ENCODE data around the gene OR52E1. TPM values are rescaled to one million over a fixed set of nuclear protein-coding genes. Genes with fewer than 3 reads are reported as not detected.

Gene OR52E1
- total and polyA plus RNA-seq, 2 of the 8 experiments (the other 6 are each of a cell fraction or from before 2014, with no cell fraction given): not detected

GRCh38 chr11:5046754-5047330 is 22.5 kb upstream of the OR52E1 start:
- DNase-seq (ENCODE audit: low read depth in 1 of 2, low spot score in 2 of 2): no peak
- Histone ChIP-seq H3K79me1 (ENCODE audit: low read depth, low read length) (no peaks in the 10 kb centered on the region), H2BK5ac (ENCODE audit: low read depth, low read length) (peak overlapping the region; percentile 66), H3K27ac (ENCODE audit: low read depth, low read length) (no peak overlapping the region), H2AK5ac (ENCODE audit: low read depth, low read length) (no peak overlapping the region), H3K27me3 (replicated peaks in 1 of 4; ENCODE audit: control insufficient read depth in 3 of 4, extremely low read depth in 1 of 4, insufficient read depth in 3 of 4, low read length in 3 of 4) (no peaks in the 10 kb centered on the region), H3K4me2 (ENCODE audit: insufficient read depth in 1 of 2, low read depth in 2 of 2, low read length in 2 of 2) (no peak overlapping the region), H4K8ac (ENCODE audit: extremely low read depth, insufficient read depth, low read length) (no peak overlapping the region), H3K23ac (ENCODE audit: insufficient read length) (no peak overlapping the region), H3K23me2 (ENCODE audit: low read depth, low read length) (no peaks in the 10 kb centered on the region), H2BK15ac (ENCODE audit: low read length) (peak overlapping the region; percentile 76; the same call in 1 of the 2 replicates), H4K20me1 (replicated peaks in 1 of 2; ENCODE audit: control insufficient read depth in 1 of 2, insufficient read depth in 2 of 2, low read length in 2 of 2) (no peaks in the 10 kb centered on the region), H3K9ac (replicated peaks in 1 of 4; ENCODE audit: extremely low read depth in 1 of 4, low read depth in 3 of 4, low read length in 3 of 4) (no peak overlapping the region), H2BK12ac (ENCODE audit: low read depth, low read length) (0 out of 2 replicates have a peak overlapping the region, but pooled peaks have one; percentile 19), H2BK120ac (replicated peaks; ENCODE audit: low read depth, low read length) (no peak overlapping the region), H4K5ac (ENCODE audit: insufficient read length, low read depth, low read length) (no peak overlapping the region), H3K18ac (ENCODE audit: extremely low read depth, low read length) (no peak overlapping the region), H3K4me1 (replicated peaks in 1 of 4; ENCODE audit: control insufficient read depth in 3 of 4, insufficient read depth in 4 of 4, low read length in 3 of 4) (peaks cover 0 to 3% (median 0%) of the 10 kb centered on the region in 4 experiments; a peak in 1 of 7 replicates), H3K14ac (ENCODE audit: insufficient read length) (no peak overlapping the region), H3K36me3 (ENCODE audit: control insufficient read depth in 2 of 4, insufficient read depth in 4 of 4, low read length in 3 of 4) (no peaks in the 10 kb centered on the region), H2AFZ (ENCODE audit: low read length) (0 out of 2 replicates have a peak overlapping the region, but pooled peaks have one; percentile 39), H3K79me2 (ENCODE audit: control insufficient read depth in 1 of 2, insufficient read depth in 2 of 2, low read length in 2 of 2) (no peaks in the 10 kb centered on the region), H2BK20ac (ENCODE audit: low read length) (no peak overlapping the region), H3K9me3 (ENCODE audit: insufficient read depth in 2 of 2, low read depth in 1 of 2, low read length in 1 of 2) (no peaks in the 10 kb centered on the region), H3K4ac (replicated peaks; ENCODE audit: insufficient read length, low read depth, low read length) (no peak overlapping the region), H3K4me3 (ENCODE audit: extremely low read depth in 1 of 4, insufficient read depth in 2 of 4, low read depth in 3 of 4, low read length in 4 of 4) (no peak overlapping the region), H4K91ac (replicated peaks; ENCODE audit: insufficient read length, low read length) (no peak overlapping the region), H3K56ac (replicated peaks; ENCODE audit: insufficient read length, low read depth, low read length) (no peak overlapping the region)
- WGBS, 2 experiments (ENCODE audit: extremely low coverage in 1 of 2, insufficient coverage in 1 of 2, insufficient read length in 1 of 2, insufficient replicate concordance in 2 of 2, low coverage in 1 of 2, low lambda C conversion rate in 2 of 2, missing lambda C conversion rate in 1 of 2): 89% methylated on average over 15 of the region's 15 CpGs; no CpG with 5 or more reads in 1 of the 2 experiments
- ChIA-PET POLR2A (ENCODE audit: partially characterized antibody) (no interaction called here), CTCF (ENCODE audit: partially characterized antibody) (no interaction called here)
- peak; percentile 13 for FAIRE-seq
- no peak for TF ChIP-seq EP300 (IDR thresholded peaks at IDR 0.05; ENCODE audit: borderline replicate concordance in 1 of 2, low read depth in 2 of 2, low read length in 2 of 2)
- TF ChIP-seq SIN3A (conservative IDR thresholded peaks at IDR 0.05 in 1 of 2, IDR thresholded peaks at IDR 0.05 in 1 of 2; ENCODE audit: low read depth in 1 of 2, low read length in 2 of 2): no peak
- TF ChIP-seq FOSL1 (IDR thresholded peaks at IDR 0.05; ENCODE audit: insufficient read depth, low read depth, low read length): no peak
- TF ChIP-seq CEBPB (IDR thresholded peaks at IDR 0.05; ENCODE audit: low read depth, low read length): peak; percentile 90
